ENCODE measurements around the gene CCNL2.
A peak's percentile ranks its signal among the peaks of the same experiment; 100 is the strongest.
"Not testable (repeated sequence)": the region's sequence is repeated elsewhere in the genome, so short reads cannot be mapped to it uniquely, and the experiment has no call there.

CCNL2 gene

DNA sequence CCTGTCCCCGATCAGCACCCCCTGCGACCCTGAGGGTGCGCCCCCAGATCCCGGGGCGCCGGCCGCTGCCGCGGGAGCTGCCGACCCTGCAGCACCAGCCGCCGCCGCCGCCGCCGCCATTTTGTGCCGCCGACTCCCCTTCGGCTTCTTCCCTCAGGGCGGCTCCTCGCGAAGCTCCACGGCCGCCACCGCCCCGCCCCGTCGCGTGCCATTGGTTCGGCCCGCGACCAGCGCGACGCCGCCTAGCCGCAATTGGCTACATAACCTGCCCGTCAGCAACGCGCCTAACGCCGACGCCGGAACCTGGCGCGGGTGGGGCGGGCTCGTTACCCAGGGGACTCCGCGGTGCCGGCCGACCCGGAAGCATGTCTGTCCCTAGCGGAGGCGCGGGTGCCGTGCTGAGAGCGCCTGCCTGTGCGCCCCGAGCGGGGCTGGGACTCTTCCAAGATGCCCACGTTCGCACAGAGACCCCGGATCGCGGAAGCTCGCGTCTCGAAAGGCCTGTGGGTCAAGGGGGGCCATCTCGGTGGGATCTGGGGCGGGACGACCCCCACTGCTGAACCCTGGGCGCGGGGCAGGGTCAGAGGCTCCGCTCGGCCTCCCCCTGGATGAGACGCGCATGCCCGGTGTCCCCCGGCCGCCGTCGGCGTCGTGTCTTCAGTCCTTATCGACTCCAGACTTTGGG, at the start of gene CCNL2:
CCNL2 (minus strand) TSS at position 149 of the 685 bp plus-strand sequence; CDS start at position 120, 29 bp downstream.
- peak; percentile 98 to 100 for DNase-seq (ENCODE audit: extremely low read depth in 1 of 2, low read depth in 1 of 2)

- not testable (repeated sequence) for DNase-seq (ENCODE audit: extremely low read depth in 1 of 2, low read depth in 1 of 2)
Measured at GRCh38 chr1:1446631-1447030, 47.5 kb upstream of the CCNL2 start.

GRCh38 chr1:1442069-1442770, 43.1 kb upstream of the CCNL2 start:
- no peak for DNase-seq (ENCODE audit: extremely low read depth in 1 of 2, low read depth in 1 of 2)

DNA sequence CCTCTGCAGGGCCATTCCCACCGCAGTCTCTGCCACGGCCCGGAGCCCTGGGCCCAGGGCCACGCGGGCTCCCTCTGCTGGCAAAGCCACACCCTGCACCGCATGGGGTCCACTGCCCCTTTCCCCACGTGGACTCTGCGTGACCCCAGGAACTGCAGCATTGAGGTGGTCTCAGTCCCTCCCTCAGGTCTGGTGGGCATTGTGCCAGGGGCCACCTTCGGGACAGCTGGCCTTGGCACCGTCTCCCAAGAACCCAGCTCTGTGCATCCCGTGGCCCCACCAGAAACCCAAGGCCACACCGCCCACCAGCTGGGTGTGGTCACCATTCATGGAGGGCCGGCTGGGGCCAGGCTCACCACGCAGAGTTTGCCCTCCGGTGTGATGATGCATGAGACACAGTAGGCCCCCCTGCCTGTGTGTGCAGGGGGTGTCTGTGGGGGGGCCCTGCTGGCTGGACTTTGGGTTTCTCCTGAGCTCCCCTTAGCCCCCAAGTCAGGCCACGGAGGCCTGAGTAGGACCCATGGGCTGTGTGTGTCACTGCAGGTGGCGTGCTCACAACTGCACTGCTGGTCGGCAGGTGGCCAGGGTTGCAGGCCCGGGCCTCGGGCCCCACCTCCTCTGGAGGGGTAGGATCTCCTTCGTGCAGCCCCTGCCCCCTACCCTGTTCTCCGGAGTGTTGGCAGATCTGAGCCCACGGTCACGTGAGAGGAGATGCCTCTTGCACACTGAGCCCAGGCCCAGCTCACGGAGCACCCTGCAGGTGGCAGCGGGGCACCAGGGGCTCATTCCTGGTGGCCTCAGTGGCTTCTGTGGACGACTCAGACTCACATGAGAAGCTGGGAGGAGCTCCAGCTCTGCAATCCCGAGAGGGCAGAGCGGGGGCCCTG, 42.1 kb upstream of the CCNL2 start:
- DNase-seq (ENCODE audit: extremely low read depth in 1 of 2, low read depth in 1 of 2) = peak in 1 of 2 donors; percentile 30

GRCh38 chr1:1440262-1441001, 41.3 kb upstream of the CCNL2 start:
- DNase-seq (ENCODE audit: extremely low read depth in 1 of 2, low read depth in 1 of 2) = no peak

DNA sequence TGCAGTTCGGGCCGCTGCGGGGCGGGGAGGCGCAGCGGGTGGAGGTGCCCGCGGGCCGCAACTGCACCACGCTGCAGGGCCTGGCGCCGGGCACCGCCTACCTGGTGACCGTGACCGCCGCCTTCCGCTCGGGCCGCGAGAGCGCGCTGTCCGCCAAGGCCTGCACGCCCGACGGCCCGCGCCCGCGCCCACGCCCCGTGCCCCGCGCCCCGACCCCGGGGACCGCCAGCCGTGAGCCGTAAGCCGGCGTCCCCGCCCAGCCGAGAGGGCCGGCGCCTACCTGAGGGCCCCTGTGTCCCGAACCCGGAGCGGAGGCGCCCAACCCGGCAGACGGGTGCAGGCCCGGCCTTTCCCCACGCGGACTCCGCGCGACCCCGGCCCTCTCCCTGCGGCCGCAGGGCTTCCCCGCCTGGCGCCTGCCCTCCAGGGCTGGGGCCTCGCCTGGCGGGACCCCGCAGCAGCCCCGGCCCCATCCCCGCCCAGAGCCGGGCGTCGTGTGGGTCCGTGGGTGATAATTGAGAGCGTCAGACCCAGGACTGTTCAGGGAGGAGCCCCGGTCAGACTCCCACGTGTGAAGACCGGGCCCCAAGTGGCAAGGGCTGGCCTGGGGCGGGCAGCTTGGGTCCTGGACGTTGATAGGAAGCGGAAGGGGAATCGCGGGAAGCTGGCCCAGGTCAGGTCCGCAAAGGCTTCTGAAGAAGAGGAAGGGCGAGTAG, 40.6 kb upstream of the CCNL2 start:
- no peak for DNase-seq (ENCODE audit: extremely low read depth in 1 of 2, low read depth in 1 of 2)

DNA sequence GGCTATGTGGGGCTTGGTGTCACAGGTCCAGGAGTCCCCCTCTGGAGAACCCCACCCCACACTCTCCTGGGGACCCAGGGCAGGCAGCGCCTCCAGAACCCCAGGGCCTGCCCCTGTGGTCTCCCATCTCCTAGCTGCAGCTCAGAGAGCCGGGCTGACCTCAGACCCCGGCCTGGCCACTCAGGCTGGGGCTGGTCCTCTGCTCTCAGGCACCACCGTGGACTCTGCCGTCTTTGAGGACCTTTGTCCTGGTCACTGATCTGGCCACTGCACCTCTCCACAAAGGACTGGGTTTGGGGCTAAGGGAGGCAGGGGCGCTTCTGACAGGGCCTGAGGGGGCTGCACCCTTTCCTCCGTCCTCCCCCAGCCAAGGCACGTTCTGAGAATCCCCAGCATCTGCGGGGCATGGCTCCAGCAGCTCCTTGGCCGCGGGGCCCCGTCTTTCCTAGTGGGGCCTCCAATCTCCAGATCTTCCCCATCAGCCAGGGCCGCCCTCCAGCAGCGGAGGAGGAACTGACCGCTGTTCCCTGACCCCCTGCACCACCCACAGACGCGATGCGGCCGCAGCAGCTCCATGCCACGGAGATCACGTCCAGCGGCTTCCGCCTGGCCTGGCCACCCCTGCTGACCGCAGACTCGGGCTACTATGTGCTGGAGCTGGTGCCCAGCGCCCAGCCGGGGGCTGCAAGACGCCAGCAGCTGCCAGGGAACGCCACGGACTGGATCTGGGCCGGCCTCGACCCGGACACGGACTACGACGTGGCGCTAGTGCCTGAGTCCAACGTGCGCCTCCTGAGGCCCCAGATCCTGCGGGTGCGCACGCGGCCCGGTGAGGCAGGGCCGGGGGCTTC, 39.6 kb upstream of the CCNL2 start:
- DNase-seq (ENCODE audit: extremely low read depth in 1 of 2, low read depth in 1 of 2) = no peak

DNA sequence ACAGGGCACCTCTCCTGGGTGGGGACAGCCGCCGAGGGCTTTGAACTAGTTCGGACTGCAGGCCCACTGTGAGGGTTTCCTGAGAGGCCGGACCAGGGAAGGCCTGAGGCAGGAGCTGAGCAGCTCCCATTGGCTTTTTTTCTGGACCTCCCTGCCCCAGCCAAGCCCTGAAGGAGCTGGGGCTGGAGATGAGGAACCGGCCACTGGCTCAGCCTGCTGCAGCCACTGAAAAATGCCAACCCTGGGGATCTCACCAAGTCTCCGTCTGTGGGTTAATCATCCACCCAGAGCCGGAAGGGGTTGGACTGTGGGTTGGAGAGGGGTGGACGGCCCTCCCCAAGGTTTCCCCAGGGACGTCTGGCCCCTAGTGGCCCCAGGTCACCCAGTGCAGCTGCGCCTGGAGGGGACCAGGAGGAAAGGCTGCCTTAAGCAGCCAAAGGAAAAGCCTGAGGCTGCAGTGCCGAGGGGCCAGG, 38.8 kb upstream of the CCNL2 start:
- no peak for DNase-seq (ENCODE audit: extremely low read depth in 1 of 2, low read depth in 1 of 2)

GRCh38 chr1:1437033-1437903, 38.1 kb upstream of the CCNL2 start:
- DNase-seq (ENCODE audit: extremely low read depth in 1 of 2, low read depth in 1 of 2) = no peak

DNA sequence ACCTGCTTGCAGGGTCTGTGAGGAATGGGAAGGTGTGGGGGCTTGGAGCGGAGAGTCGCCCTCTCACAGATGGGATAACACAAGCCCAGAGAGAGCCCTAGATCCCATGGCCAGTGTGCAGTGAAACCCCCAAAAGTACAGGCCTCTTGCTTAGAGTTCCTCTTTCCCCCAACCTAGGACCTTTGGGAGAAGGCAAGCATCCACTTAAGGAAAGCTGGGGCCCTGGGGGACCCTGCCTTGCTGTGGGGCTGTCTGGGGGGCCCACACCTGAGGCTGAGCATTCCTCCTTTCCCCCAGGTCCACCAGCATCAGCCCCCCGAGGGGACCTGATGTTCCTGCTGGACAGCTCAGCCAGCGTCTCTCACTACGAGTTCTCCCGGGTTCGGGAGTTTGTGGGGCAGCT, 37.5 kb upstream of the CCNL2 start:
- DNase-seq (ENCODE audit: extremely low read depth in 1 of 2, low read depth in 1 of 2) = no peak

DNA sequence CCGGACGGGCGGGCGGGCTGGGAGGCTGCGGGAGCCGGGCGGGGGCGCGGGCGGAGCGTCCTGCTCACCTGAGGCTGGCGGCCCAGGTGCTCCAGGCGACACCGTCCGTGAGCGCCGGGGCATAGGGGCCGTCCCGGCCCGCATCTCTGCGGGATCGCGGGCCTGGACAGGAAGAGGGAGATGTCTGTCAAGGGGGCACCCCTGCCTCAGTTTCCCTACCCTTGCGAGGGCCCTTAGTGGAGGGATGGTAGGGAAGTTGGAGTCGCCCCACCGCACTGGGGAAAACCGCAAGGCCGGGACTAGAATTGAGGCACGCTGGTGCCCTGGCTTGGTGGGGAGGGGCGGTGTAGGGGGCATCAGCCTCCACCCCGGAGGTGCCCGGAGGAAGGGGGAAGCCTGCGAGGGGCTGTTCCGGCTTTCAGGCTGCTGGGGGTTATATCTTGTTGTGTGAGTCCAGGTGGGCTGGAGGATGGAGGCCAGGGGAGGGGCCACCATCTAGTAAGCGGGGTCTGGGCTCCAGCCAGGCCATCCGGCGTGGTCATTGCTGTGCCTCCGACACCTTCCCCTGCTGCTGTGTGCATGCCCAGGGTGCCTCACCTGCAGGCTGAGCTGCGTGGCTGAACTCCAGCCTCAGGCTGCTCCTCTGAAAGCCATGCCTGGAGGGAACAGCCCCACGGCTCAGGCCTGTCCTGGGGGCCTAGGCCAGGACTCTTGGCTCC, 36.9 kb upstream of the CCNL2 start:
- DNase-seq (ENCODE audit: extremely low read depth in 1 of 2, low read depth in 1 of 2) = no peak

DNA sequence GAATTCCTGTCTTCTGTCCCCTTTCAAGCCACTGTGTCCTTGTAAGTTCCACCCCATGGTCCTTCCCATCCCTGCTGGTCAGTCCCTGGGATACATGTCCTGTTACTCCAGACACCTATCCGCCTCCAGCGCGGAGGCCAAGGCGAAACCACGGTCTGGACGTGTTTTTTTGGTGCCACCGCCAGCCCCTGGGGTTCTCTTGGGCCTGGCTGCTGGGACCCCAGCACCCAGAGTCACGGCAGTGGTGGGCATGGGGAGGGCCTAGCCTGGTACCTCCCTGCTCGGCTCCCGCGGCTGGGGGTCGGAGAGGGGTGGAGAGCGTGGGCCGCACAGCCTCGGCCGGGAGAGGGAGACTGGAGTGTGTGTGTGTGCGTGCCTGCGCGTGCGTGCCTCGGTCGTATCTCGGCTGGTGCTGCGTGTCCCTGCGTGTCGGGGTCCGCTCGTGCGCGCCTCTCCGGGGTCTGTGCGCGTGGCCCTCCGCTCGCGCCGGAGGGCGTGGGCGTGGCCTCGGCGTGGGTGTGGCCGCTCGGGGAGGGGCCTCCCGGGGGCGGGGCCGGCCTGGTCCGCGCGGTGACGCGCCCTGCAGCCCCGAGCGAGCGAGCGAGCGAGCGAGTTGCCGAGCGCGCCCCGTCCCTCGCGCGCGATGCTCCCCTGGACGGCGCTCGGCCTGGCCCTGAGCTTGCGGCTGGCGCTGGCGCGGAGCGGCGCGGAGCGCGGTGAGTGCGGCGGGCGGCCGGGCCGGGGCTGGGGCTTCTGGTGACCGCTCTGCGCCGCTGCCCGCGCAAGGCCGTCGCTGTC, 36.2 kb upstream of the CCNL2 start, which contains the start of gene VWA1:
VWA1 (plus strand) TSS at position 585 of the 798 bp plus-strand sequence; CDS start at position 644, 59 bp downstream.
- DNase-seq (ENCODE audit: extremely low read depth in 1 of 2, low read depth in 1 of 2) = peak; percentile 50 to 52

- no peak for DNase-seq (ENCODE audit: extremely low read depth in 1 of 2, low read depth in 1 of 2)
Measured at GRCh38 chr1:1434824-1435105, 35.6 kb upstream of the CCNL2 start.

- no peak for DNase-seq (ENCODE audit: extremely low read depth in 1 of 2, low read depth in 1 of 2)
Measured at GRCh38 chr1:1434131-1434823, 35.1 kb upstream of the CCNL2 start.

GRCh38 chr1:1433804-1434130, 34.6 kb upstream of the CCNL2 start:
- DNase-seq (ENCODE audit: extremely low read depth in 1 of 2, low read depth in 1 of 2) = peak; percentile 45 to 70
